Upper lobe of right lung (tissue), 1 donor: ENCODE measurements around the gene AGFG1. TPM values are rescaled to one million over a fixed set of nuclear protein-coding genes. Genes with fewer than 3 reads are reported as not detected.

Experiments
- ATAC-seq: fragments of 200-7000 bp; cut with Tn5 transposase; one replicate; pipeline ENCODE4 v1.9.1; 2020; ENCODE audit warnings: mild to moderate bottlenecking, moderate library complexity
- DNase-seq: peaks from one replicate; pipeline ENCODE4 v3.0.0-alpha.2; 2020
- H3K27ac ChIP-seq: fragments of 200-600 bp; one replicate; pipeline ENCODE4 v1.8.0; 2022
- H3K27me3 ChIP-seq: fragments of 200-600 bp; one replicate; pipeline ENCODE4 v1.8.0; 2022; ENCODE audit warnings: mild to moderate bottlenecking
- H3K36me3 ChIP-seq: fragments of 200-600 bp; one replicate; pipeline ENCODE4 v1.8.0; 2022
- H3K4me1 ChIP-seq: fragments of 200-600 bp; one replicate; pipeline ENCODE4 v1.8.0; 2022
- H3K4me3 ChIP-seq: fragments of 200-600 bp; one replicate; pipeline ENCODE4 v1.8.0; 2022; ENCODE audit warnings: mild to moderate bottlenecking
- H3K9me3 ChIP-seq: fragments of 200-600 bp; one replicate; pipeline ENCODE4 v1.8.0; 2022
- CTCF ChIP-seq: fragments of 200-600 bp; IDR thresholded peaks from one replicate; pipeline ENCODE4 v1.8.0; 2022; ENCODE audit warnings: antibody characterized with exemption
- intact Hi-C: fragments of 100-400 bp; cut with DNase I; formaldehyde crosslinking; loops from one replicate; pipeline ENCODE4 v1.11.0; 2022
- total RNA-seq: library from RNA; stranded (reverse); fragmentation: NEBNext Ultra II Directional; extraction: Animal tissue kit (Norgen Biotek cat#: 25700); gene quantifications from one replicate; pipeline ENCODE4 v1.2.1, GENCODE V29; 2021
- donor health status: DM: no; HTN: yes; CAD: no; lungs with severe emphysema.

AGFG1 gene
- total RNA-seq, 1 donor from 2014 or later, result 92.9 TPM

GRCh38 chr2:227455200-227455599, 16.8 kb upstream of the AGFG1 start:
- H3K4me1 ChIP-seq, result peaks cover 9% of the 10 kb centered on the region
- ATAC-seq (no peak), DNase-seq (no peak)
- intact Hi-C loops, result no loop called here
- no peak overlapping the region for H3K27ac ChIP-seq
- TF ChIP-seq CTCF, result no peak
- no peaks in the 10 kb centered on the region for H3K27me3 ChIP-seq
- no peaks in the 10 kb centered on the region for H3K36me3 ChIP-seq
- no peak overlapping the region for H3K4me3 ChIP-seq
- H3K9me3 ChIP-seq, result no peaks in the 10 kb centered on the region

DNA sequence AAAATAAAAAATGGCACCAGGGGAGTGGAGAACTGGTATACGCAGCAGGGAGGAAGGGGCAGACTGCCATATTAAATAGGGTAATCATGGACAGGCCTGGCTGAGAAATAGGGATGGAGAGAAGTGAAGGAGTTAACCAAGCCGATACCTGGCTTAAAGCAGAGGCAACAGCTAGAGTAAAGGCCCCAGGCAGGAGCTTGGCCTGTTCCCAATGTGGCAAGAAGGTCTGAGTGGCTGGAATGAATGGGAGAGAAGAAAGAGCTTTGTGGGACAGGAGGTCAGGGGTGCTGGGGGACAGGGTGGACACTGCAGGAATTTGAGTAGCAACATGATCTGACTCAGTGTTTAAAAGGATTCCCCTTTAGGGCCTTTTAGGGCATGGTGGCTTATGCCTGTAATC, 15.9 kb upstream of the AGFG1 start:
- no peaks in the 10 kb centered on the region for H3K27me3 ChIP-seq
- H3K36me3 ChIP-seq, result no peaks in the 10 kb centered on the region
- no peak for TF ChIP-seq CTCF
- DNase-seq (no peak), ATAC-seq (no peak)
- no peaks in the 10 kb centered on the region for H3K9me3 ChIP-seq
- intact Hi-C loops, result no loop called here
- H3K27ac ChIP-seq, result no peak overlapping the region
- no peak overlapping the region for H3K4me3 ChIP-seq
- H3K4me1 ChIP-seq, result peaks cover 6% of the 10 kb centered on the region

DNA sequence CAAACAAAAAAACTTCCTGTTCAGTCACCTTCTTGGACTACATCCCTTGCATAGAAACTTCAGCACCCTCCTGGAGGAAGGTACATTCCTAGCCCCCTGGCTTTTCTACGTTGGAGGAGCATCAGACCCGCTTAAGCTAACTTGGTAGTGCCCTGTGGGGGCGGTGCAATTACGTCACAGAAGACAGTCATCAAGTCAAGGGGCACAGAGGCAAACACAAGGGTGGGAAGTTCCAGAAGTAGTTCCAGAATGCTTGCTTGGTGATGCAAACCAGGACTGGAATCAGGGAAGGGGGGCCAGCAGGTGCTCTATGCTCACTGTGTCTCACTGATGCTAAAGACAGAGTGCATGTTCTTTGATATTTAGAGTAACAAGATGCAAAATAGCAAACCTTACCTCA, 15.2 kb upstream of the AGFG1 start:
- no peaks in the 10 kb centered on the region for H3K36me3 ChIP-seq
- no peak overlapping the region for H3K4me3 ChIP-seq
- TF ChIP-seq CTCF, result no peak
- peaks cover 5% of the 10 kb centered on the region for H3K4me1 ChIP-seq
- ATAC-seq (peak; percentile 50), DNase-seq (no peak)
- intact Hi-C loops, result no loop called here
- no peaks in the 10 kb centered on the region for H3K27me3 ChIP-seq
- no peaks in the 10 kb centered on the region for H3K9me3 ChIP-seq
- H3K27ac ChIP-seq, result no peak overlapping the region

DNA sequence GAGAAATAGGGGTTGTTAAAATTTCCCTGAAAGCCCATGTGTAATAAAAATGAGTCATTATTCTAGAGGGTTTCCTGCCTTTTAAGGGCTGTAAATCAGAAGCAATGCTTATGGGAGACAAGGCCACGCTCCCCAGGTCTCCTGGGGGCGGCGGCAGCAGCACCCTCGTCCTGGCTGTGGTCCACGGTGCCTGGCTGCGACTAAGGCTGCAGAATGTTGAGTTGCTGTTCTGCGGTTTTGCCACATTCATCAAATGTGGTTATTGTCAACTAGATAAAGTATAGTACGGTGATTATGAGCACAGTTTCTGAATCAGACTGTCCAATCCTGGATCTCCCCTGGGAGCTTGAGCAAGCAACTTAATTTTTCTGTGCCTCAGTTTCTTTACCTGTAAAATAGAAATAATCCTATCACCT, 11.9 kb upstream of the AGFG1 start:
- Histone ChIP-seq H3K4me3 (no peak overlapping the region), H3K27ac (no peak overlapping the region), H3K36me3 (no peaks in the 10 kb centered on the region), H3K9me3 (no peaks in the 10 kb centered on the region), H3K27me3 (no peaks in the 10 kb centered on the region), H3K4me1 (peaks cover 5% of the 10 kb centered on the region)
- no peak for ATAC-seq
- no peak for TF ChIP-seq CTCF
- intact Hi-C loops, result loop anchor here (10.0 kb wide), 1 partner anchor 45 kb away; no protein-coding TSS in a partner anchor
- no peak for DNase-seq

DNA sequence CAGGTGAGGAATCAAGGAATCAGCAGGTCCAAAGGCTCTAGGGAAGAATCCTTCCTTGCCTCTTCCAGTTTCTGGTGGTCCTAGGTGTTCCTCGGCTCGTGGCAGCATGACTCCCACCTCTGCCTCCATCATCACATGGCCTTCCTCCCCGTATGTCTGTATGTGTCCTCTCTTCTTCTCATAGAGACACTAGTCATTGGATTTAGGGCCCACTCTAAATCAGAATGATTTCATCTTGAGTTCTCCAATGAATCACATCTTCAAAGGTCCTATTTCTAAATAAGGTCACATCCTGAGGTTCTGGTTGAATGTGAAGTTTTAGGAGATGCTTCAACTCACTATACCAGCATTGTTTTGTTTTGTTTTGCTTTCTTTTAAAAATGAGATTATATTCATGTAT, 11.1 kb upstream of the AGFG1 start:
- Histone ChIP-seq H3K4me1 (peaks cover 5% of the 10 kb centered on the region), H3K27me3 (no peaks in the 10 kb centered on the region), H3K4me3 (no peak overlapping the region), H3K36me3 (no peaks in the 10 kb centered on the region), H3K9me3 (no peaks in the 10 kb centered on the region), H3K27ac (no peak overlapping the region)
- DNase-seq, result no peak
- TF ChIP-seq CTCF, result no peak
- ATAC-seq, result no peak
- intact Hi-C loops, result loop anchor here (10.0 kb wide), 1 partner anchor 46 kb away; no protein-coding TSS in a partner anchor

GRCh38 chr2:227461811-227462461, 10.0 kb upstream of the AGFG1 start:
- Histone ChIP-seq H3K36me3 (no peaks in the 10 kb centered on the region), H3K9me3 (no peaks in the 10 kb centered on the region), H3K4me1 (peaks cover 5% of the 10 kb centered on the region), H3K27me3 (no peaks in the 10 kb centered on the region), H3K4me3 (no peak overlapping the region), H3K27ac (no peak overlapping the region)
- DNase-seq (no peak), ATAC-seq (no peak)
- TF ChIP-seq CTCF, result no peak
- intact Hi-C loops, result loop anchor here (10.0 kb wide), 1 partner anchor 47 kb away; no protein-coding TSS in a partner anchor
